ENCODE data around the gene CCNY. TPM values are rescaled to one million over a fixed set of nuclear protein-coding genes. Genes with fewer than 3 reads are reported as not detected.

Gene CCNY
- polyA plus RNA-seq, 5 donors = 75.0 to 89.0 (median 84.9) TPM

GRCh38 chr10:35578618-35578956, 242.3 kb downstream of the CCNY start:
- no peak for DNase-seq

DNA sequence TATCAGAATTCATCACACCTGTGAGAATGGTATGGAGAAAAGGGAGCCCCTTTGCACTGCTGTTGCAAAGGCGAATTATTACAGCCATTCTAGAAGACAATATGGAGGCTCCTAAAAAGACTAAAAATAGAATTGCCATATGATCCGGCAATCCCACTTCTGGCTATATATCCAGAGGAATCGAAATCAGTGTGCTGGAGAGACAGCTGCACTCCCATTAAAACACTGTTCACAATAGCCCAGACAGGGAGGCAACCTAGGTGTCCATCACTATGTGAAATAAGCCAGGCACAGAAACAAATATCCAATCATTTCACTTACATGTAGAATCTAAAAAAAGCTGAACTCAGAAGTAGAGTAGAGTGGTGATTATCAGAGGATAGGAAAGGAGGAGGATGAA, 242.8 kb downstream of the CCNY start:
- DNase-seq = no peak

DNA sequence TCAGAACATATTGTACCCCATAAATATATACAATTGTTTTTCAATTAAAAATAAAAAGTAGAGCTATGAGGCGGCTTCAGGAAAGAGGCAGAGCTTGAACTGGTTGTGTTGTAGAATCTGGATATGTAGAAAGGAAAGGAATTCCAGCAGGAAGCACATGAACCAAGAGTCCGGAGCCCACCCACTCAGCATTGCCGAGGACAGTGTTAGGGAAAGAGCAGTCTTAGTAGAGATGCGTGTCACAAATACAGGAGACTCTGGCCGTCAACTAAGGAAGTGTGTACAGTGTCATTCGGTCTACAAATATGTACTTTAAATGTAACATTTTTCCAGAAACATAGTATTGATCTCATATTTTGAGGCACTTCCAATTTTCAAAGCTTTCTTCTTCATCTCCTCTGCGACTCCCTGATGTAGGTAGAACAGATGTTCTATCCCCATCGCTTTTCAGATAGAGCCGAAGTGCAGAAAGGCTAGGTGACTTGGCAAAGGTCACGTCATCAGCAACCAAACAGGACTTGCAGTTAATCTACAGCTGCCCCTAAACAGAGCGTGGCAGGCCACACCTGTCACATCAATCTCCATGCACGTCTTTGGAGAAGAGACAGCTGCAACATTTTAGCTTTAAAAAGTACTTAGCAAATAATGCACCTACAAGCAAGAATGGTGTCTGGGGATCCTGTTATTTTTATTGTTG, 243.6 kb downstream of the CCNY start:
- DNase-seq = no peak

- DNase-seq = no peak
Measured at GRCh38 chr10:35580423-35580770, 244.1 kb downstream of the CCNY start.

DNA sequence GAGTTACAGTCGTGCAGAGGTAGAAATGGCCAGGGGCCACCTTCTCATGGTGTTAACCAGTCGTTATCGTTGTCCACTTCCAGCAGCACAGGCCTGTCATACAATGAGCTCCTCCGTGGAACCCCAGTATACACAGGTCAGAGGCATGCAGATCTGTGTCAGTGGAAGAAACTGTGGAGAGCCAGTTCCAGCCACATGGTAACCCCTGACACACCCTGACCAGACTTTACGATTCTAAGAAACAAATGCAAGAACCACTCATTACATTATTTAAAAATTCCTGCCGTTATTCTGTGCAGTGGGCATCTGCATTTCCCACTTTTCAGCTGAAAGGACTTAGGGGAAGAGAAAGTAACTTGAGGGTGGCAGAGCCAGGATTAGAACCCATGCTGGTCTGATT, 245.3 kb downstream of the CCNY start:
- no peak for DNase-seq

DNA sequence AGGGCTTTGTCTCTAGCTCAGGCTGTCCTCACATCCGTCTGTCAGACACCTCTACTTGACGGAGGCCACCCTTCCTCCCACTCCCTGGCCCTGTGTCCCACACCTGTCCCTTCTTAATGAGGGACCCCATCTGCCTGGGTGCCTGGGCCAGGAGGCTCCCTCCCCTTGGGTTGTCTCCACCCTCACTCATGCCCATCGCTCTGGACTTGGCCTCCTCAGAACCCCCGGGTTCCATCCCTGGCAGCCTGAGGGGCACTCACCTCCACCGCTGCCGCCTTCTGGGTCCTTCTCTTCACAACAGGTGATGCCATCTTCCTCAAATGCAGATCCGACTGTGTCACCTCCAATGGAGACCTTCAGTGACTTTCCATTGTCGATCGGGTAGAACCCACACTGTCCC, 248.6 kb downstream of the CCNY start:
- DNase-seq = no peak

GRCh38 chr10:35585356-35585755, 249.0 kb downstream of the CCNY start:
- no peak for DNase-seq

DNA sequence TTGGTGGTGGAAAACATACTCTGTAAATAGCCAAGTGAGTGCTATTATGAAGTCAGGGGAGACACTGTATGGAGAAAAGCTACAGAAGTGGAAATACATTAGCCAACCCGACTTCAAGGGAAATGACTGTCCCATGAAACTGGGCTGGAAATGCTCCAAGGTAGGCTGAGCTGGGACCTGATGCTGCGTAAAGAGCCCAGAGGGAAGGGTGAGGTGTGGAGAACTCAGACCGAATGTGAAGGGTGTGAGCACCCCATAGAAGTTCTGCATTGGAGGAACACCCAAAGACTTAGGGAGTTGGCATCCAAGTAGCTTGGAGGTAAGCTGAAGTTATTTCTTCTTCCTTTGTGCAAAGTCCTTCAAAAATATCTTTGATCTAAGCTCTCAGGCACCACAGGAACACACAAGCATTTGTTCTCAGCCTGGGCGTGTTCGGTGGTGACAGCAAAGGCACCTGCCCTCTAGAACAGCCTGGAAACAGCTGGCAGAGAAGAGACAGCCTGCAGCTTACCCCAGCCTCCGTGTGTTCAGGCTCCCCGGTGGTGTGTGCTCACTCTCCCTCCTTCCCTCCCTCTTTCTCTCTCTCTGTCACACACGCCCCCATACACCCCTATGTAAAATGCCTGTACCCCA, 249.7 kb downstream of the CCNY start:
- DNase-seq = no peak

- DNase-seq = no peak
Measured at GRCh38 chr10:35588836-35589235, 252.5 kb downstream of the CCNY start.

GRCh38 chr10:35592441-35592840, 256.1 kb downstream of the CCNY start:
- DNase-seq = no peak

DNA sequence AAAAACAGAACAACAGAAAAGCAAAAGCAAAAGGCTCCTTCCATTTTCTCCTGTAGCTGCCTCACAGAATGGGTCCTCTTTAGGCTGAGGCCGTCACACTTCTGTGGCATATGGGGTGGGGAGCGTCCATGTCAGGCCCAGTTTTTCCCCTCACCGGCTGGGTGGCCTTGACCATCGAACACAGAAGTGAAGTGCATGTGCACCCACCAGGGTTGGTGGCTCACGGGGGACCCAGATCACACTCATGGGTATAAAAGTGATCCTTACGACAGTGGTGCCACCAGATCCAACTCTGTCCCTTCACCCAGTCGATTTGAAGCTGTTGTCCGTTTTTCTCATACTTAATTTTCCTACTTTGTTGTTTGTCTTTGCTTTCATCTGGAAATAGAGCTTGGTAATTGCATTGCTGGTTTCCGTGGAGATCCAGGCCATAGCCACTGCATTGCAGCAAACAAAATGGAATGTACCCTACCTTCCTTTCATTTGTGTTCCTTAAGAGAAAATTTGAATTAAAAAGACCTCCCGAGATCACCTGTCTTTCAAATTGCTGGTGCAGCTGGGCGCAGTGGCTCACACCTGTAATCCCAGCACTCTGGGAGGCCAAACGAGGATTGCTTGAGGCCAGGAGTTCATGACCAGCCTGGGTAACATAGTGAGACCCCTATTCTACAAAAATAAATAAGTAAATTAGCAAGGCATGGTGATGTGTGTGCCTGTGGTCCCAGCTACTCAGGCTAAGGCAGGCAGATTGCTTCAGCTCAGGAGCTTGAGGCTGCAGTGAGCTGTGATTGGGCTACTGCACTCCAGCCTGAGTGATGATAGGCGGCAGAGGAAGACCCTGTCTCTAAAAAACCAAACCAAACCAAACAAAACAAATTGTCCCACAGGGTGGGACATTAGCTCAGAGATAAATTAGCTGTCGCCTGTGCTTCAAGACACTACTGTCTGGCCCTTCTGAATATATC, 258.1 kb downstream of the CCNY start:
- DNase-seq = no peak

DNA sequence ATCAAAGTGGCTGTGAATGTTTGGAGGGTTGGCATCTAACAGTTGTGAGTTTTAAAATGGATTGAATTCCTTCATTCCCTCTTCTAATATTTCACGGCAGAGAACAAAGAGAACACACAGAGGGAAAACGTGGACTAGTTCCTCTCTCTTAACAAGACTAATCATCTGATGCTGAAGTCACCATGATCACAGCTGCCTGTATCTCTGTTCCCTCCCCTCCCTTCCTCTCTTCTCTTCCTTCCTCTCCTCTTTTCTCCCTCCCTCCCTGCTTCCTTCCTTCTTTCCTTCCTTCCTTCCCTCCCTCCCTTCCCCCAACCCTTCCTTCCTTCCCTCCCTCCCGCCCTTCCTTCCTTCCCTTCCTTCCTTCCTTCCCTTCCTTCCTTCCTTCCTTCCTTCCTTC, 258.8 kb downstream of the CCNY start:
- DNase-seq = no peak

DNA sequence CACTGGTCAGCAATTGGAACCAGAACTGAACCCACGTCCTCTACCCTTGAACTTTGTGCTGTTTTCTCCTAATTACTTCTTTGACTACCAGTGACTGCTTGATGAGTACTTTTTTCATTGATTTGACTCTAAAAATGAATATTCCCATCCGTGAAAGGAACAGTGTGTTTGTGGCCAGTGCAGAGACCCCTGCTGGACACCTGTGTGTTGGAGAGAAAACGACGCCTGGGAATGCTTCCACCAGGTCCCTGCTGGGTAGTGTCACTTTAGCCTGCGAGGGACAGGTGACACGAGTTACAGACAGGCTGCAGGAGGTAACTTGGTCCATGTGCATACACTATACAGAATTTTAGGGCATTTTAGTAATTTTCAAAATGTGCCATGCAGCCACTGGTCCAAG, 262.1 kb downstream of the CCNY start:
- no peak for DNase-seq

DNA sequence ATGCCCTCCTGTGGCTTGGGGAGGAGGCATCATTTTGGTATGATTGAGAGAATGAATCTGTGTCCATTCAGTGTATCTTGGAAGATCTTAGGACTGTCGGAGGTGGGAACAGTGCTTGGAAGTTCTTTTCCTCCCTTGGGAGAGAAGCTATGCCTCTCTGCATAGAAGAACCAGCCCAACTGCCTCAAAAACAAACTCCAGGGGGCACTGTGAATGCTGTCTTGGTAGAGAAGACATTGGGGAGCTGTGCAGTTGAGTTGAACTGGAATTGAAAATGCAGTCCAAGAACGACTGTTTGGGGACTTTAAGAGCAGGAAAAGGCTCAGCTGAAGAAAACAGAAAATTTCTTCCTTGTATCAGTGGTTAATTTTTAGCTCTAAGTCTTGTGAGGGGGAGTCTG, 263.9 kb downstream of the CCNY start:
- DNase-seq = no peak

- no peak for DNase-seq
Measured at GRCh38 chr10:35605191-35605590, 268.9 kb downstream of the CCNY start, which contains the start of gene GJD4. Gene GJD4 (plus strand): TSS chr10:35605341. CDS start chr10:35605568, 227 bp downstream.

DNA sequence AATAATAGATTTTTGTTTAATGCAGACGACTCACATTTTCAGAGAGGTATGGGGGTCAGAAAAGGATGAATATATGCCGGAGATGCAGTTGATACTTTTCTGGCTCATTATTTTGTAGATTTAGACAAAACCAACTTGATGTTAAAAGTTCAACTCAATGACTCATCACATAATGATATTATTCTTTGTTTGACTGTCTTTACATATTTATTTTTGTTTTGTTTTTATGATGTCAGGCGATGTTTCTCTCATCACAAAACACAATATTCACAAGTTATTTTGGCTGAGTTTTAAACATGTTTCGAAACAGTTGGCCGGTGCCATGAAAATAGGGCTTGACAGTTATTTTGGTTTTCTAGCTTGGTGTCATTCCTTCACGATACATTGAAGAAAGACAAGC, 270.1 kb downstream of the CCNY start:
- DNase-seq = peak; percentile 65 to 70

GRCh38 chr10:35607475-35608327, 271.4 kb downstream of the CCNY start:
- DNase-seq = no peak

DNA sequence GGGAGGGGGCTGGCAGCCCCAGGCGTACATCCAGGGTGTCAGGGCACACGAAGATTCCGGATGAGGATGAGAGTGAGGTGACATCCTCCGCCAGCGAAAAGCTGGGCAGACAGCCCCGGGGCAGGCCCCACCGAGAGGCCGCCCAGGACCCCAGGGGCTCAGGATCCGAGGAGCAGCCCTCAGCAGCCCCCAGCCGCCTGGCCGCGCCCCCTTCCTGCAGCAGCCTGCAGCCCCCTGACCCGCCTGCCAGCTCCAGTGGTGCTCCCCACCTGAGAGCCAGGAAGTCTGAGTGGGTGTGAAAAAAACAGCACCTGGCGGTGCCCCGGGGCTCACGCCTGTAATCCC, 272.0 kb downstream of the CCNY start:
- no peak for DNase-seq

- no peak for DNase-seq
Measured at GRCh38 chr10:35611750-35612149, 275.4 kb downstream of the CCNY start.

GRCh38 chr10:35612385-35613106, 276.2 kb downstream of the CCNY start:
- no peak for DNase-seq

DNA sequence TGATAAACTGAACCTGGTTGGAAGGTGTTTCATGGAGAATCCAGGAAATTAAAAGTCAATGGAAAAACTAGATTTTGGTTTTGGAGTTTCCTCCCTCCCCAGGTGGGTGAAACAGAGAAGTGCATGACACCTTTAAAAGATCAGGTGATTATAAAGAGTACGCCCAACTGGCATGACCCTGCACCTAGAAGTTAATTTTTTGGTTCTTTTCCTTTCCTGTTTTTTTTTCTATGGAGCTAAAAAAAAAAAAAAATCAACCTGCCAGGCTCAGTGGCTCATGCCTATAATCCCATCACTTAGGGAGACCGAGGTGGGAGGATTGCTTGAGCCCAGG, 276.8 kb downstream of the CCNY start:
- no peak for DNase-seq

All from right lung (tissue), 5 donors.